Mesenchymal stem cell (in vitro differentiated cells and primary cell): Measurements from ENCODE around the gene PXMP2. TPM values are rescaled to one million over a fixed set of nuclear protein-coding genes. Genes with fewer than 3 reads are reported as not detected.
"Not testable (repeated sequence)": the region's sequence is repeated elsewhere in the genome, so short reads cannot be mapped to it uniquely, and the experiment has no call there.

ENCODE experiments used
- DNase-seq: peaks from one replicate; pipeline ENCODE4 v3.0.0-alpha.2; 2013
- H2AFZ ChIP-seq: one replicate; pipeline ENCODE4 v1.6.1; 2013; ENCODE audit warnings: low read depth, mild to moderate bottlenecking, control low read depth, inconsistent platforms, low read length, moderate library complexity
- H2AK5ac ChIP-seq: 2 replicates; pipeline ENCODE4 v1.6.1; 2013; ENCODE audit warnings: low read length, moderate library complexity, mild to moderate bottlenecking, inconsistent platforms; ENCODE audit not compliant: severe bottlenecking
- H2BK120ac ChIP-seq: one replicate; pipeline ENCODE4 v1.6.1; 2013; ENCODE audit warnings: low read depth, mild to moderate bottlenecking, inconsistent platforms, low read length, moderate library complexity
- H2BK12ac ChIP-seq, 2 experiments: one replicate each; pipeline ENCODE4 v1.6.1; 2013; ENCODE audit warnings: inconsistent platforms in 2 of 2, low read length in 2 of 2, mild to moderate bottlenecking in 2 of 2, moderate library complexity in 2 of 2, control low read depth in 1 of 2
- H2BK15ac ChIP-seq: one replicate; pipeline ENCODE4 v1.6.1; 2013; ENCODE audit warnings: mild to moderate bottlenecking, low read depth, inconsistent platforms; ENCODE audit not compliant: poor library complexity, severe bottlenecking
- H2BK5ac ChIP-seq: 2 replicates; pipeline ENCODE4 v1.6.1; 2013; ENCODE audit warnings: low read depth, mild to moderate bottlenecking, low read length, control low read depth, inconsistent platforms; ENCODE audit not compliant: poor library complexity, severe bottlenecking
- H3K14ac ChIP-seq, 2 experiments: one replicate each; pipeline ENCODE4 v1.6.1; 2013; ENCODE audit warnings: inconsistent platforms in 2 of 2, low read length in 2 of 2, control low read depth in 1 of 2, mild to moderate bottlenecking in 1 of 2, moderate library complexity in 1 of 2
- H3K18ac ChIP-seq, 2 experiments: one replicate each; pipeline ENCODE4 v1.6.1; 2013; ENCODE audit warnings: inconsistent platforms in 2 of 2, low read length in 2 of 2, control low read depth in 1 of 2, low read depth in 1 of 2, mild to moderate bottlenecking in 1 of 2
- H3K23ac ChIP-seq, 2 experiments: one replicate each; pipeline ENCODE4 v1.6.1; 2013; ENCODE audit warnings: inconsistent platforms in 2 of 2, low read length in 2 of 2, mild to moderate bottlenecking in 2 of 2, moderate library complexity in 2 of 2, control low read depth in 1 of 2
- H3K27ac ChIP-seq: 2 replicates; pipeline ENCODE4 v1.5.1; 2013; ENCODE audit warnings: mild to moderate bottlenecking, moderate library complexity, low read length, control low read depth, inconsistent platforms; ENCODE audit not compliant: poor library complexity, severe bottlenecking
- H3K27me3 ChIP-seq, 2 experiments: 2 replicates each; pipeline versions ENCODE4 v1.6.1 to v1.7.0; 2013; ENCODE audit warnings: low read length in 2 of 2, mild to moderate bottlenecking in 2 of 2, moderate library complexity in 2 of 2, control low read depth in 1 of 2, inconsistent platforms in 1 of 2; ENCODE audit not compliant: control insufficient read depth in 1 of 2, insufficient read depth in 1 of 2
- H3K36me3 ChIP-seq, 2 experiments: 2 replicates each; pipeline versions ENCODE4 v1.6.1 to v1.7.0; 2013; ENCODE audit warnings: low read length in 2 of 2, control low read depth in 1 of 2, inconsistent platforms in 1 of 2, low read depth in 1 of 2, mild to moderate bottlenecking in 1 of 2; ENCODE audit not compliant: insufficient read depth in 2 of 2, control insufficient read depth in 1 of 2
- H3K4ac ChIP-seq, 2 experiments: one replicate each; pipeline ENCODE4 v1.6.1; 2013; ENCODE audit warnings: inconsistent platforms in 2 of 2, low read length in 2 of 2, mild to moderate bottlenecking in 2 of 2, moderate library complexity in 2 of 2, control low read depth in 1 of 2, low read depth in 1 of 2
- H3K4me1 ChIP-seq: 2 replicates; pipeline ENCODE4 v1.6.1; 2013; ENCODE audit warnings: low read depth, low read length, control low read depth; ENCODE audit not compliant: control insufficient read depth, insufficient read depth
- H3K4me2 ChIP-seq: 2 replicates; pipeline ENCODE4 v1.6.1; 2013; ENCODE audit warnings: low read length, mild to moderate bottlenecking, inconsistent platforms; ENCODE audit not compliant: poor library complexity, severe bottlenecking
- H3K4me3 ChIP-seq, 2 experiments: 2 replicates each; pipeline versions ENCODE4 v1.5.1 to v1.7.0; 2013; ENCODE audit warnings: low read length in 2 of 2, mild to moderate bottlenecking in 2 of 2, control low read depth in 1 of 2, low read depth in 1 of 2; ENCODE audit not compliant: insufficient read depth in 1 of 2
- H3K79me1 ChIP-seq: replicated peaks from 2 replicates; pipeline ENCODE4 v1.6.1; 2013; ENCODE audit warnings: mild to moderate bottlenecking, control low read depth, low read length, inconsistent platforms; ENCODE audit not compliant: poor library complexity, severe bottlenecking
- H3K9ac ChIP-seq: 2 replicates; pipeline ENCODE4 v1.7.0; 2013; ENCODE audit warnings: mild to moderate bottlenecking, low read length, moderate library complexity
- H3K9me3 ChIP-seq: 2 replicates; pipeline ENCODE4 v1.7.0; 2013; ENCODE audit warnings: mild to moderate bottlenecking, low read length; ENCODE audit not compliant: control insufficient read depth
- H4K8ac ChIP-seq: one replicate; pipeline ENCODE4 v1.6.1; 2013; ENCODE audit warnings: inconsistent platforms, mild to moderate bottlenecking, low read length, moderate library complexity
- H4K91ac ChIP-seq: one replicate; pipeline ENCODE4 v1.6.1; 2013; ENCODE audit warnings: mild to moderate bottlenecking, low read length, inconsistent platforms
- WGBS: methylation state at CpG from one replicate; pipeline ENCODE4 v1.1.7; 2013; ENCODE audit warnings: mixed read lengths; 5-methylcytosine and 5-hydroxymethylcytosine counted together
- small RNA-seq: library from polyadenylated mRNA; stranded (forward); fragments of <200 nt; extraction: miRNeasy Mini kit (QIAGEN cat#:217004); gene quantifications from one replicate; pipeline ENCODE3, GENCODE V24; 2013; ENCODE audit warnings: low read depth

Gene PXMP2

GRCh38 chr12:132748319-132748718 is 60.9 kb downstream of the PXMP2 start:
- Histone ChIP-seq H2BK12ac (no peak overlapping the region), H3K9me3 (no peaks in the 10 kb centered on the region), H3K9ac (no peak overlapping the region), H2BK5ac (no peak overlapping the region), H3K4me2 (no peak overlapping the region), H3K27ac (no peak overlapping the region), H3K4me3 (no peak overlapping the region), H3K27me3 (no peaks in the 10 kb centered on the region), H2BK15ac (no peak overlapping the region), H3K18ac (no peak overlapping the region), H2AK5ac (no peak overlapping the region), H4K8ac (no peak overlapping the region), H2AFZ (no peak overlapping the region), H3K36me3 (peaks cover 89 to 93% of the 10 kb centered on the region in 2 experiments), H3K4me1 (peaks cover 2% of the 10 kb centered on the region), H3K79me1 (peaks cover 26% of the 10 kb centered on the region), H3K14ac (no peak overlapping the region), H4K91ac (no peak overlapping the region), H3K4ac (no peak overlapping the region), H2BK120ac (no peak overlapping the region), H3K23ac (no peak overlapping the region)
- WGBS, result 93% methylated on average over 10 of the region's 10 CpGs
- no peak for DNase-seq

- H3K14ac ChIP-seq, H2BK12ac ChIP-seq, H4K91ac ChIP-seq, H3K4me3 ChIP-seq, H3K9ac ChIP-seq, H2AK5ac ChIP-seq, DNase-seq, H3K23ac ChIP-seq, H3K4me1 ChIP-seq, H2AFZ ChIP-seq, H3K4me2 ChIP-seq, H2BK15ac ChIP-seq, H3K9me3 ChIP-seq, H3K27me3 ChIP-seq, H4K8ac ChIP-seq, H2BK5ac ChIP-seq, H2BK120ac ChIP-seq, H3K27ac ChIP-seq, H3K18ac ChIP-seq, H3K4ac ChIP-seq: not testable (repeated sequence)
- over 99% methylated on average over 7 of the region's 7 CpGs for WGBS
- Histone ChIP-seq H3K36me3 (peaks cover 71 to 78% of the 10 kb centered on the region in 2 experiments), H3K79me1 (peaks cover 11% of the 10 kb centered on the region)
Observed at GRCh38 chr12:132753670-132754069, 66.3 kb downstream of the PXMP2 start.

GRCh38 chr12:132754160-132754932 is 67.0 kb downstream of the PXMP2 start:
- no peak overlapping the region for H2BK5ac ChIP-seq
- peaks cover 8% of the 10 kb centered on the region for H3K79me1 ChIP-seq
- H2AK5ac ChIP-seq, result no peak overlapping the region
- peaks cover 67 to 76% of the 10 kb centered on the region in 2 experiments for H3K36me3 ChIP-seq
- H2AFZ ChIP-seq, result no peak overlapping the region
- H3K4me2 ChIP-seq, result no peak overlapping the region
- no peak overlapping the region for H2BK120ac ChIP-seq
- no peak overlapping the region for H3K14ac ChIP-seq
- H4K8ac ChIP-seq, result no peak overlapping the region
- no peak overlapping the region for H3K4ac ChIP-seq
- H3K4me3 ChIP-seq, result no peak overlapping the region
- no peak overlapping the region for H2BK12ac ChIP-seq
- 93% methylated on average over 13 of the region's 14 CpGs for WGBS
- H3K9me3 ChIP-seq, result no peaks in the 10 kb centered on the region
- no peaks in the 10 kb centered on the region for H3K27me3 ChIP-seq
- no peak overlapping the region for H3K27ac ChIP-seq
- no peak for DNase-seq
- H3K18ac ChIP-seq, result no peak overlapping the region
- no peak overlapping the region for H3K9ac ChIP-seq
- H4K91ac ChIP-seq, result no peak overlapping the region
- peaks cover 6% of the 10 kb centered on the region for H3K4me1 ChIP-seq
- H3K23ac ChIP-seq, result no peak overlapping the region
- no peak overlapping the region for H2BK15ac ChIP-seq

Small RNA genes within 50 kb of the gene (small RNA-seq; reads per million reads assigned to genes)
- not detected for gene RNA5SP379
